ENCODE measurements around the gene HIC1. TPM values are rescaled to one million over a fixed set of nuclear protein-coding genes. Genes with fewer than 3 reads are reported as not detected.

Gene HIC1, protein sequence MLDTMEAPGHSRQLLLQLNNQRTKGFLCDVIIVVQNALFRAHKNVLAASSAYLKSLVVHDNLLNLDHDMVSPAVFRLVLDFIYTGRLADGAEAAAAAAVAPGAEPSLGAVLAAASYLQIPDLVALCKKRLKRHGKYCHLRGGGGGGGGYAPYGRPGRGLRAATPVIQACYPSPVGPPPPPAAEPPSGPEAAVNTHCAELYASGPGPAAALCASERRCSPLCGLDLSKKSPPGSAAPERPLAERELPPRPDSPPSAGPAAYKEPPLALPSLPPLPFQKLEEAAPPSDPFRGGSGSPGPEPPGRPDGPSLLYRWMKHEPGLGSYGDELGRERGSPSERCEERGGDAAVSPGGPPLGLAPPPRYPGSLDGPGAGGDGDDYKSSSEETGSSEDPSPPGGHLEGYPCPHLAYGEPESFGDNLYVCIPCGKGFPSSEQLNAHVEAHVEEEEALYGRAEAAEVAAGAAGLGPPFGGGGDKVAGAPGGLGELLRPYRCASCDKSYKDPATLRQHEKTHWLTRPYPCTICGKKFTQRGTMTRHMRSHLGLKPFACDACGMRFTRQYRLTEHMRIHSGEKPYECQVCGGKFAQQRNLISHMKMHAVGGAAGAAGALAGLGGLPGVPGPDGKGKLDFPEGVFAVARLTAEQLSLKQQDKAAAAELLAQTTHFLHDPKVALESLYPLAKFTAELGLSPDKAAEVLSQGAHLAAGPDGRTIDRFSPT
- 3.0 and 3.6 TPM in 2 replicates for total RNA-seq

DNA sequence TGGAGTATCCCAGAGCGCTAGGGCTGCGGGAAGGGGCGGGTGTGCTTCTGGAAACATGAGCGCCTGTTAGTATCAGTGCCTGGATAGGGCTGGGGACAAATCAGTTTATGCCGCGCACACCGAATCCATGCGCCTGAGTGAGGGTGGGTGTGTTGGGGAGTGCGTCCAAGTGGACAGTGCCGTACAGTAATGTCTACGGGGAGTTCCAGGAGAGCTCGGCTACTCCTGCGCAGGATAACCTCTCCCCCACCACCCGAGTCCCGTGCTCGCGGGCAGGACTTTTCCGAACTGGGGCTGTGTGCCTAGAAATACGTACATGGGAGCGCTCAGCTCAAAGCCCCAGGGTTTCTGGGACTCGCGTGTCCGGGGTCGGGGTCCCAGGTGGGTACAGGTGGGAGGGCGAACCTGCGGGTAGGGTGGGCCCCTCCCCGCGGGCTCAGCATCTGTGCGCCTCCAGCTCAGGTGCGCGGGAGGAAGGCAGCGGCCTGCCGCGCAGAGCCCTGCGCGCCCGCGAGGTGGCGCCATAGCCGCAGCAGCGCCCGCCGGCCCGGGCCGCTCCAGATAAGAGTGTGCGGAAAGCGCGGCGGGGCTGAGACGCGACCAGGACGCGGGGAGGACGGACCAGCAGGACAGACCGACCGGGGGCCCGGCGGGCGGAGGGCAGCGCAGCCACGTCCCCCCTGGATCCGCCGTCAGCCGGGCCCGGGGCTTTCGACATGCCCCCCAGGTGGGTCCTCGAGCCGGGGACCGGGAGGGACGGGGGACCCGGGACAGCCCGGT is at the start of gene HIC1:
TSS of gene HIC1 (plus strand) at position 592 of the 780 bp plus-strand sequence. CDS start 1,588 bp downstream, outside the sequence.

DNA sequence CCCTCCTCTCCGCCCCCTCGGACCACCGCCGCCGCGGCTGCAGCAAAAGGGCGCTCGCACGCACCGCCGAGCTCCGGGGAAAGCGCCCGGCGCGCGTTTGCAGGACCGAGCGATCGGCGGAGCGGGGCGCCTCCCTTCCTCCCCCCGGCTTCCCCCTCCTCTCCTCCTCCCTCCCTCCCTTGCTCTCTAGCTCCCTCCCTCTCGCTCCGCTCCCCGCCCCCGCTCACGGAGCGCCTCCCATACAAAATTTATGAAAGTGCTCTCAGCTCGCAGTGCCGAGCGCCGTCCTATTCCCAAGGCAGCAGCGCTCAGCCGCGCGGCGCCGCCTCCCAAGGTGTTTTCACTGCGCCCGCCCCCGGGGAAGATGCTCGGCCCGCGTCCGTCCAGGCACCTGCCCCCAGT is 29.7 kb upstream of the HIC1 start, which contains the start of gene RTN4RL1:
TSS of gene RTN4RL1 (minus strand) at position 115 of the 402 bp plus-strand sequence. CDS start 469 bp downstream, outside the sequence.

DNA sequence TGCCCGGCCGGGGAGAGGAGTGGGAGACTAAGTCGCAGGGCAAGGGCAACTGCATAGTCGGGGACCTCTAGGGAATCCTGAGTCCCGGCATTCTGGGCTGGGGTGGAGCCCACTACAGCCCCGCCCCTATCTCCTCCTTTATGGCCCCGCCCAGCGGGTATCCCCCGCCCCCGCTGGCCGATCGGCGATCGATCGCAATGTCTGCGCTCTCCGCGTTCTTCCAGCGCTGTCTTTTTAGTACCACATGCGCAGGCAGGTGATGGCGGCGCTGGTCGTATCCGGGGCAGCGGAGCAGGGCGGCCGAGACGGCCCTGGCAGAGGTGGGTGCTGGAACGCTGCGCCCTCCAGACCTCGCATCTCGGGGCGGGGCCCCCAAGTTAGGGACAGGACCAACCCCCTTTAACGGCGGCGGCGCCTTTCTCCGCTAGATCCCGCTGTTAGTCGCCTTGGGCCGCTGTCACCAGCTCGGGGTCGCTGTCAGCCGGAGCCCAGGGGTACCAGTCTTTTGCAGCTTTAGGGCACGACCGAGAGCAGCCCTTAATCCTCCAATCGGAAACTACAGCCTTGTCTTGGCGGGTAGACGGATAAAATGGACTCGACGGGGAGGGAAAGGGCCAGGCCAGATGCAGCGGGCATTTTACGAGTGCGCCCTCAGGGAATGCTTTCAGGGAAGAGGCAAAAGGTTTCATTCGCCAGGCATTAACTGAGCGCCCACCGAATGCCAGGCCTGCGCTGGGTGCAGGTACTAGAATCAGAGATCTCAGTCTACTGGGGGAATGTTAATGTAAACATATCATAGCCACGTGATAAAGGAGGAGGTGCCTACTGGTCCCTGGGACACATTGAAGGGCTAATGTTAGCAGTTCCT is 24.8 kb upstream of the HIC1 start, which contains the start of gene DPH1:
TSS of gene DPH1 (plus strand) at position 243 of the 868 bp plus-strand sequence. CDS start at position 260, 17 bp downstream.

DNA sequence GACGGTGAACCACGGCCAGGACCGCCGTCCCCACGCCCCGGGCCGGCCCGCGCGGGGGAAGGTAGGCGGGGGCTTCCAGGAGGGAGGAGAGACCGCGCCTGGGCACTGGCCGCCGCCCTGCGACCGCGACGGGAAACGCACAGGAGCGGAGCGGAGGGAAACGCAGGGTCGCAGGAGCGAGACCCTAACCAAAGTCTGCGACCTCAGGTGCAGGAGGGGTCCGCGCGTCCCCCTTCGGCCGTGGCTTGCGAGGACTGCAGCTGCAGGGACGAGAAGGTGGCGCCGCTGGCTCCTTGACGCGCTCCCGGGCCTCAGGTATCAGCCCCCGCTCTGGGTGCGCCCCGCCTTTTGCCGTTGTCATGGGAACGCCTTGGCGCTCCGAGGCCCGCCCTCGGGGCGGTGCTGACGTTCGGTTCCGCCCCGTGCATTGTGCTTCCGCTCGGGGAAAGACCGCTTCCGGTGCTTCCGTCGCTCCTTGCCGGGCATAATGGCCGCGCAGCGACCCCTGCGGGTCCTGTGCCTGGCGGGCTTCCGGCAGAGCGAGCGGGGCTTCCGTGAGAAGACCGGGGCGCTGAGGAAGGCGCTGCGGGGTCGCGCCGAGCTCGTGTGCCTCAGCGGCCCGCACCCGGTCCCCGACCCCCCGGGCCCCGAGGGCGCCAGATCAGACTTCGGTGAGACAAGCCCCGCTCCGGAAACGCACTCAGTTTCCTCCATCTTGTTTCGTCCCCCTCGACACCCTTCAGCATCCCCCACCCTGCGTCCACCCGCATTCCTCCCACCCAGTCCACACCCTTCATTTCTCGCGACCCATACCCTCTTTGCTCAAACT is 13.1 kb upstream of the HIC1 start, which contains the start of gene OVCA2:
TSS of gene OVCA2 (plus strand) at position 462 of the 829 bp plus-strand sequence. CDS start at position 488, 26 bp downstream.

Other genes starting within 250 kb of the HIC1 start
- gene SMYD4, start 225.2 kb upstream of the HIC1 start, total RNA-seq: 7.0 and 9.4 TPM in 2 replicates
- gene RPA1, start 225.1 kb upstream of the HIC1 start, total RNA-seq: 11.3 and 17.1 TPM in 2 replicates
- 0.43 and 0.48 TPM in 2 replicates for gene RTN4RL1, start 29.8 kb upstream of the HIC1 start, total RNA-seq
- 20.5 and 30.7 TPM in 2 replicates for gene DPH1, start 24.9 kb upstream of the HIC1 start, total RNA-seq
- gene OVCA2, start 13.1 kb upstream of the HIC1 start, total RNA-seq: 78.6 and 86.5 TPM in 2 replicates
- 16.4 and 18.3 TPM in 2 replicates for gene SMG6, start 248.7 kb downstream of the HIC1 start, total RNA-seq
- gene SRR, start 248.8 kb downstream of the HIC1 start, total RNA-seq: 5.5 and 9.6 TPM in 2 replicates

All from tracheal epithelial cell (primary cell).